Measurements from ENCODE around the gene MRPL12. TPM values are rescaled to one million over a fixed set of nuclear protein-coding genes. Genes with fewer than 3 reads are reported as not detected.
A peak's percentile ranks its signal among the peaks of the same experiment; 100 is the strongest.

The MRPL12 gene
- total and polyA plus RNA-seq, 9 of the 15 experiments (the other 6 are each of a cell fraction or from before 2014, with no cell fraction given): 0.94 to 338 (median 100) TPM

- TSS peak; percentile 17 for BruUV-seq (replicated peaks)
- peak overlapping the region; percentile 92 for H3K4me2 ChIP-seq (ENCODE audit: insufficient read depth, low read length)
- H3K27ac ChIP-seq (ENCODE audit: extremely low read depth, low read depth, low read length): peak overlapping the region; percentile 88
- peaks cover 54% of the 10 kb centered on the region; the same call in 2 of the 3 replicates for H3K36me3 ChIP-seq (ENCODE audit: control insufficient read depth, insufficient read depth, low read length)
- WGBS (ENCODE audit: insufficient coverage, low coverage, missing lambda C conversion rate): 0% methylated on average over 24 of the region's 41 CpGs
- DNase-seq (ENCODE audit: extremely low read depth in 1 of 4, low spot score in 3 of 4) (peak in 3 of 4 experiments; percentile 72), FAIRE-seq (peak; percentile 70), ATAC-seq (peak; percentile 71)
- H4K20me1 ChIP-seq (replicated peaks; ENCODE audit: control insufficient read depth, insufficient read depth, low read length): peaks cover 15% of the 10 kb centered on the region
- H3K79me2 ChIP-seq (ENCODE audit: control insufficient read depth, insufficient read depth, low read length): peaks cover 39% of the 10 kb centered on the region
- intact Hi-C loops (cut with micrococcal nuclease): no loop called here
- H3K9me3 ChIP-seq (replicated peaks; ENCODE audit: control insufficient read depth, insufficient read depth, low read depth, low read length): no peaks in the 10 kb centered on the region
- POLR2A ChIA-PET: interaction anchor here (0.6 to 5.2 kb wide), 9 partner anchors 9 to 365 kb away, joined by 3 to 59 read pairs (median 4); partner anchors contain the start of genes ARL16, HGS and MRPL12
- H2AFZ ChIP-seq (ENCODE audit: low read depth, low read length): peak overlapping the region; percentile 68; the same call in 1 of the 2 replicates
- H3K9me1 ChIP-seq (ENCODE audit: control insufficient read depth, insufficient read depth, low read length): peaks cover 2% of the 10 kb centered on the region
- H3K27me3 ChIP-seq (ENCODE audit: control insufficient read depth in 2 of 2, insufficient read depth in 2 of 2, low read length in 2 of 2): no peaks in the 10 kb centered on the region
- H3K4me1 ChIP-seq (replicated peaks in 1 of 2; ENCODE audit: control insufficient read depth in 2 of 2, insufficient read depth in 2 of 2, low read length in 2 of 2): peaks cover 23 to 89% of the 10 kb centered on the region in 2 experiments
- CTCF ChIA-PET (ENCODE audit: low intra/inter-chr PET ratio): interaction anchor here (1.1 kb wide), 1 partner anchor 309 kb away, joined by 3 read pairs; no protein-coding TSS in a partner anchor
- H3K9ac ChIP-seq (ENCODE audit: insufficient read depth in 1 of 2, low read depth in 2 of 2, low read length in 2 of 2): peak overlapping the region; percentile 80 to 95
- peak overlapping the region; percentile 93 for H3K4me3 ChIP-seq
- in situ Hi-C loops (cut with MboI): no loop called here
- 0 out of 2 replicates have a peak, but pooled peaks have one; percentile 7 for TF ChIP-seq GABPA (tag; conservative IDR thresholded peaks at IDR 0.05; ENCODE audit: low read depth)
- no peak for TF ChIP-seq CEBPZ (IDR thresholded peaks at IDR 0.05; ENCODE audit: borderline replicate concordance, low read depth, low read length)
- no peak for TF ChIP-seq TEAD4 (IDR thresholded peaks at IDR 0.05; ENCODE audit: low read length)
- no peak for TF ChIP-seq TEAD4 (CRISPR knock-in tag; IDR thresholded peaks at IDR 0.05; ENCODE audit: borderline replicate concordance)
- no peak for TF ChIP-seq SMARCE1 (IDR thresholded peaks at IDR 0.05)
- no peak for TF ChIP-seq PTTG1 (tag; IDR thresholded peaks at IDR 0.05; ENCODE audit: low read depth)
- TF ChIP-seq TCF15 (CRISPR knock-in tag; IDR thresholded peaks at IDR 0.05): no peak
- TF ChIP-seq PHF8 (IDR thresholded peaks at IDR 0.05; ENCODE audit: borderline replicate concordance, low read length): no peak
- no peak for TF ChIP-seq ZNF639 (CRISPR knock-in tag; conservative IDR thresholded peaks at IDR 0.05 in 1 of 2, IDR thresholded peaks at IDR 0.05 in 1 of 2)
- TF ChIP-seq SMAD1 (IDR thresholded peaks at IDR 0.05; ENCODE audit: low read depth, low read length, partially characterized antibody): no peak
- TF ChIP-seq BACH1 (tag; IDR thresholded peaks at IDR 0.05): no peak
- no peak for TF ChIP-seq POU5F1 (IDR thresholded peaks at IDR 0.05; ENCODE audit: borderline replicate concordance, low read depth, low read length, partially characterized antibody)
- TF ChIP-seq EGR1 (conservative IDR thresholded peaks at IDR 0.05): peak; percentile 25
- TF ChIP-seq U2AF1 (optimal IDR thresholded peaks at IDR 0.05; ENCODE audit: low read depth, low read length): peak; percentile 76
- TF ChIP-seq RBM17 (IDR thresholded peaks at IDR 0.05; ENCODE audit: borderline replicate concordance, low read depth, low read length): no peak
- TF ChIP-seq ZNF785 (CRISPR knock-in tag; IDR thresholded peaks at IDR 0.05): no peak
Measured at GRCh38 chr17:81712468-81713003, 9.4 kb downstream of the MRPL12 start.
